GM19455 (cell line): Measurements from ENCODE around the gene DRC3.
A peak's percentile ranks its signal among the peaks of the same experiment; 100 is the strongest.

Source experiments
- ATAC-seq: cut with Tn5 transposase; IDR thresholded peaks from one replicate; pipeline ENCODE4 v1.9.1; 2021; ENCODE audit not compliant: unreplicated experiment

DRC3 gene

GRCh38 chr17:17964710-17965109 is 8.0 kb upstream of the DRC3 start:
- no peak for ATAC-seq

- ATAC-seq = no peak
Observed at GRCh38 chr17:17965152-17965721, 7.4 kb upstream of the DRC3 start.

GRCh38 chr17:17966399-17966798 is 6.3 kb upstream of the DRC3 start:
- ATAC-seq = no peak

GRCh38 chr17:17970699-17971430 is 1.8 kb upstream of the DRC3 start:
- no peak for ATAC-seq

- ATAC-seq = no peak
Observed at GRCh38 chr17:17971431-17972125, 1.1 kb upstream of the DRC3 start.

GRCh38 chr17:17972952-17973254 is 241 bp downstream of the DRC3 start:
- peak; percentile 1 for ATAC-seq

- no peak for ATAC-seq
Observed at GRCh38 chr17:17975436-17975835, 2.8 kb downstream of the DRC3 start.

GRCh38 chr17:17976931-17977570 is 4.4 kb downstream of the DRC3 start:
- ATAC-seq = no peak

- ATAC-seq = no peak
Observed at GRCh38 chr17:17978481-17979424, 6.1 kb downstream of the DRC3 start.

GRCh38 chr17:17979778-17980177 is 7.1 kb downstream of the DRC3 start:
- ATAC-seq = no peak

GRCh38 chr17:17981330-17981729 is 8.7 kb downstream of the DRC3 start:
- ATAC-seq = no peak

GRCh38 chr17:17982801-17983200 is 10.1 kb downstream of the DRC3 start:
- no peak for ATAC-seq

- no peak for ATAC-seq
Observed at GRCh38 chr17:17983376-17983775, 10.7 kb downstream of the DRC3 start.

- no peak for ATAC-seq
Observed at GRCh38 chr17:17983776-17984175, 11.1 kb downstream of the DRC3 start.

- ATAC-seq = no peak
Observed at GRCh38 chr17:17985153-17985552, 12.5 kb downstream of the DRC3 start.

GRCh38 chr17:17985555-17985954 is 12.9 kb downstream of the DRC3 start:
- no peak for ATAC-seq

GRCh38 chr17:17987187-17987896 is 14.7 kb downstream of the DRC3 start:
- ATAC-seq = no peak

- ATAC-seq = no peak
Observed at GRCh38 chr17:17987901-17988300, 15.2 kb downstream of the DRC3 start.

- no peak for ATAC-seq
Observed at GRCh38 chr17:17988427-17988945, 15.8 kb downstream of the DRC3 start.

- no peak for ATAC-seq
Observed at GRCh38 chr17:17989081-17989480, 16.4 kb downstream of the DRC3 start.
